Neural cell (in vitro differentiated cells): ENCODE results near the gene WSB1. TPM values are rescaled to one million over a fixed set of nuclear protein-coding genes. Genes with fewer than 3 reads are reported as not detected.

ENCODE experiments used
- H2AFZ ChIP-seq: fragments of 200-600, 300-800 bp; sonication (generic), shearing (Covaris generic); 2 replicates; pipeline ENCODE4 v1.6.0; 2014; ENCODE audit warnings: low read depth, mild to moderate bottlenecking, antibody characterized with exemption, low read length, moderate library complexity
- H3F3A ChIP-seq: fragments of 200-600 bp; shearing (Covaris generic); 2 replicates; pipeline ENCODE4 v1.6.1; 2016; ENCODE audit warnings: mild to moderate bottlenecking, moderate library complexity, mixed read lengths, antibody characterized with exemption, low read length; ENCODE audit not compliant: insufficient read depth, poor library complexity, severe bottlenecking
- H3K27ac ChIP-seq: fragments of 200-600, 300-800 bp; sonication (generic), shearing (Covaris generic); 2 replicates; pipeline ENCODE4 v1.5.1; 2014; ENCODE audit warnings: mild to moderate bottlenecking, low read length, moderate library complexity
- H3K27me3 ChIP-seq: fragments of 300-800, 200-600 bp; sonication (generic), shearing (Covaris generic); 2 replicates; pipeline ENCODE4 v1.6.0; 2014; ENCODE audit warnings: mild to moderate bottlenecking, low read depth, low read length, moderate library complexity; ENCODE audit not compliant: insufficient read depth
- H3K36me3 ChIP-seq: fragments of 300-800, 200-600 bp; sonication (generic), shearing (Covaris generic); 2 replicates; pipeline ENCODE4 v1.5.1; 2014; ENCODE audit warnings: mild to moderate bottlenecking, antibody characterized with exemption, low read length, moderate library complexity; ENCODE audit not compliant: insufficient read depth
- H3K4me2 ChIP-seq: fragments of 300-800, 200-600 bp; sonication (generic), shearing (Covaris generic); 2 replicates; pipeline ENCODE4 v1.6.0; 2014; ENCODE audit warnings: mild to moderate bottlenecking, low read length
- H3K4me3 ChIP-seq: fragments of 300-800, 200-600 bp; sonication (generic), shearing (Covaris generic); 2 replicates; pipeline ENCODE4 v1.5.1; 2014; ENCODE audit warnings: mild to moderate bottlenecking, low read length, moderate library complexity
- H3K79me2 ChIP-seq: fragments of 200-600 bp; shearing (Covaris generic); replicated peaks from 2 replicates; pipeline ENCODE4 v1.6.0; 2014; ENCODE audit warnings: mild to moderate bottlenecking, low read length, moderate library complexity; ENCODE audit not compliant: insufficient read depth
- H3K9ac ChIP-seq: fragments of 300-800, 200-600 bp; sonication (generic), shearing (Covaris generic); 2 replicates; pipeline ENCODE4 v1.6.1; 2016; ENCODE audit warnings: mild to moderate bottlenecking, low read length, mixed read lengths
- H3K9me2 ChIP-seq: fragments of 200-600 bp; shearing (Covaris generic); 2 replicates; pipeline ENCODE4 v1.6.1; 2016; ENCODE audit warnings: mild to moderate bottlenecking, low read length, mixed read lengths; ENCODE audit not compliant: insufficient read depth
- H3K9me3 ChIP-seq: fragments of 200-600, 300-800 bp; sonication (generic), shearing (Covaris generic); 2 replicates; pipeline ENCODE4 v1.6.1; 2016; ENCODE audit warnings: mild to moderate bottlenecking, mixed run types, low read length, moderate library complexity, mixed read lengths
- H4K20me1 ChIP-seq: fragments of 200-600 bp; shearing (Covaris generic); 2 replicates; pipeline ENCODE4 v1.6.1; 2016; ENCODE audit warnings: mild to moderate bottlenecking, mixed run types; ENCODE audit not compliant: insufficient read depth
- CTCF ChIP-seq: fragments of 450-650 bp; IDR thresholded peaks from 2 replicates; pipeline ENCODE4 v1.5.1; 2014; ENCODE audit warnings: antibody characterized with exemption, mild to moderate bottlenecking, moderate library complexity; ENCODE audit not compliant: poor library complexity, severe bottlenecking
- EP300 ChIP-seq: fragments of 450-650 bp; conservative IDR thresholded peaks from 2 replicates; pipeline ENCODE4 v1.6.1; 2014; ENCODE audit warnings: antibody characterized with exemption, mild to moderate bottlenecking, moderate library complexity; ENCODE audit not compliant: poor library complexity, severe bottlenecking
- EZH2 ChIP-seq: fragments of 200-600, 300-800 bp; shearing (Covaris generic), sonication (generic); IDR thresholded peaks from 2 replicates; pipeline ENCODE4 v1.6.1; 2014; ENCODE audit warnings: antibody characterized with exemption, low read length, borderline replicate concordance, mild to moderate bottlenecking; ENCODE audit not compliant: insufficient read depth, poor library complexity, severe bottlenecking
- MXI1 ChIP-seq: fragments of 450-650 bp; conservative IDR thresholded peaks from 2 replicates; pipeline ENCODE4 v1.6.1; 2014; ENCODE audit warnings: antibody characterized with exemption, mild to moderate bottlenecking; ENCODE audit not compliant: poor library complexity, severe bottlenecking
- POLR2AphosphoS5 ChIP-seq: IDR thresholded peaks from 2 replicates; pipeline ENCODE4 v1.6.1; 2012
- RAD21 ChIP-seq: fragments of 450-650 bp; conservative IDR thresholded peaks from 2 replicates; pipeline ENCODE4 v1.6.1; 2014; ENCODE audit warnings: antibody characterized with exemption, mild to moderate bottlenecking, moderate library complexity
- REST ChIP-seq: IDR thresholded peaks from 2 replicates; pipeline ENCODE4 v1.6.1; 2012; ENCODE audit warnings: borderline replicate concordance
- SMC3 ChIP-seq: fragments of 450-650 bp; conservative IDR thresholded peaks from 2 replicates; pipeline ENCODE4 v1.6.1; 2014; ENCODE audit warnings: antibody characterized with exemption, mild to moderate bottlenecking, moderate library complexity; ENCODE audit not compliant: poor library complexity
- TAF1 ChIP-seq: IDR thresholded peaks from 2 replicates; pipeline ENCODE4 v1.6.1; 2012; ENCODE audit warnings: low read depth
- polyA plus RNA-seq: library from polyadenylated mRNA; depleted of rRNA; stranded (reverse); fragments of >200 nt; gene quantifications from 2 replicates; pipeline ENCODE4 v1.2.3, GENCODE V29; 2014

WSB1 gene
- polyA plus RNA-seq, 1 donor from 2014 or later = 1,828 TPM

- Histone ChIP-seq H3K79me2 (no peaks in the 10 kb centered on the region), H3K4me3 (no peak overlapping the region), H3K9ac (no peak overlapping the region), H4K20me1 (no peaks in the 10 kb centered on the region), H3K27me3 (no peaks in the 10 kb centered on the region), H3K4me2 (no peak overlapping the region), H3K9me3 (no peaks in the 10 kb centered on the region), H2AFZ (no peak overlapping the region), H3K9me2 (no peaks in the 10 kb centered on the region), H3K27ac (no peak overlapping the region), H3K36me3 (no peaks in the 10 kb centered on the region), H3F3A (no peaks in the 10 kb centered on the region)
- TF ChIP-seq POLR2AphosphoS5 (no peak), TAF1 (no peak)
Measured at GRCh38 chr17:27285516-27285915, 8.4 kb upstream of the WSB1 start.

- no peak overlapping the region for H2AFZ ChIP-seq
- H3K4me2 ChIP-seq = no peak overlapping the region
- H3K36me3 ChIP-seq = no peaks in the 10 kb centered on the region
- TF ChIP-seq EP300 (no peak), RAD21 (no peak), EZH2 (no peak), REST (no peak), MXI1 (no peak), SMC3 (no peak), TAF1 (no peak), CTCF (no peak), POLR2AphosphoS5 (no peak)
- H3K27ac ChIP-seq = no peak overlapping the region
- H3K9me2 ChIP-seq = no peaks in the 10 kb centered on the region
- no peaks in the 10 kb centered on the region for H3F3A ChIP-seq
- no peak overlapping the region for H3K4me3 ChIP-seq
- no peaks in the 10 kb centered on the region for H3K9me3 ChIP-seq
- no peaks in the 10 kb centered on the region for H4K20me1 ChIP-seq
- no peak overlapping the region for H3K9ac ChIP-seq
- H3K79me2 ChIP-seq = no peaks in the 10 kb centered on the region
- H3K27me3 ChIP-seq = no peaks in the 10 kb centered on the region
Measured at GRCh38 chr17:27288183-27288582, 5.7 kb upstream of the WSB1 start.

- H3K9me3 ChIP-seq = no peaks in the 10 kb centered on the region
- no peaks in the 10 kb centered on the region for H3F3A ChIP-seq
- H3K36me3 ChIP-seq = no peaks in the 10 kb centered on the region
- no peaks in the 10 kb centered on the region for H3K9me2 ChIP-seq
- no peaks in the 10 kb centered on the region for H3K79me2 ChIP-seq
- no peak overlapping the region for H3K27ac ChIP-seq
- H4K20me1 ChIP-seq = no peaks in the 10 kb centered on the region
- no peak overlapping the region for H3K4me2 ChIP-seq
- no peak overlapping the region for H3K9ac ChIP-seq
- H3K4me3 ChIP-seq = no peak overlapping the region
- no peaks in the 10 kb centered on the region for H3K27me3 ChIP-seq
- no peak overlapping the region for H2AFZ ChIP-seq
- TF ChIP-seq MXI1 (no peak), TAF1 (no peak), RAD21 (no peak), CTCF (no peak), REST (no peak), SMC3 (no peak), POLR2AphosphoS5 (no peak), EZH2 (no peak), EP300 (no peak)
Measured at GRCh38 chr17:27289856-27290255, 4.1 kb upstream of the WSB1 start.
